ENCODE results near the gene SYT17.

- TF ChIP-seq, protein P1, sequence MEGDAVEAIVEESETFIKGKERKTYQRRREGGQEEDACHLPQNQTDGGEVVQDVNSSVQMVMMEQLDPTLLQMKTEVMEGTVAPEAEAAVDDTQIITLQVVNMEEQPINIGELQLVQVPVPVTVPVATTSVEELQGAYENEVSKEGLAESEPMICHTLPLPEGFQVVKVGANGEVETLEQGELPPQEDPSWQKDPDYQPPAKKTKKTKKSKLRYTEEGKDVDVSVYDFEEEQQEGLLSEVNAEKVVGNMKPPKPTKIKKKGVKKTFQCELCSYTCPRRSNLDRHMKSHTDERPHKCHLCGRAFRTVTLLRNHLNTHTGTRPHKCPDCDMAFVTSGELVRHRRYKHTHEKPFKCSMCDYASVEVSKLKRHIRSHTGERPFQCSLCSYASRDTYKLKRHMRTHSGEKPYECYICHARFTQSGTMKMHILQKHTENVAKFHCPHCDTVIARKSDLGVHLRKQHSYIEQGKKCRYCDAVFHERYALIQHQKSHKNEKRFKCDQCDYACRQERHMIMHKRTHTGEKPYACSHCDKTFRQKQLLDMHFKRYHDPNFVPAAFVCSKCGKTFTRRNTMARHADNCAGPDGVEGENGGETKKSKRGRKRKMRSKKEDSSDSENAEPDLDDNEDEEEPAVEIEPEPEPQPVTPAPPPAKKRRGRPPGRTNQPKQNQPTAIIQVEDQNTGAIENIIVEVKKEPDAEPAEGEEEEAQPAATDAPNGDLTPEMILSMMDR (IDR thresholded peaks at IDR 0.05; ENCODE audit: poor library complexity), result no peak
- TF ChIP-seq EZH2 (IDR thresholded peaks at IDR 0.05; ENCODE audit: borderline replicate concordance), result no peak
Observed at GRCh38 chr16:19130852-19131824, 36.9 kb upstream of the SYT17 start.

Data from hepatocyte (in vitro differentiated cells).